ENCODE measurements around the gene TMEM86B.

Gene TMEM86B, protein sequence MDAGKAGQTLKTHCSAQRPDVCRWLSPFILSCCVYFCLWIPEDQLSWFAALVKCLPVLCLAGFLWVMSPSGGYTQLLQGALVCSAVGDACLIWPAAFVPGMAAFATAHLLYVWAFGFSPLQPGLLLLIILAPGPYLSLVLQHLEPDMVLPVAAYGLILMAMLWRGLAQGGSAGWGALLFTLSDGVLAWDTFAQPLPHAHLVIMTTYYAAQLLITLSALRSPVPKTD

DNA sequence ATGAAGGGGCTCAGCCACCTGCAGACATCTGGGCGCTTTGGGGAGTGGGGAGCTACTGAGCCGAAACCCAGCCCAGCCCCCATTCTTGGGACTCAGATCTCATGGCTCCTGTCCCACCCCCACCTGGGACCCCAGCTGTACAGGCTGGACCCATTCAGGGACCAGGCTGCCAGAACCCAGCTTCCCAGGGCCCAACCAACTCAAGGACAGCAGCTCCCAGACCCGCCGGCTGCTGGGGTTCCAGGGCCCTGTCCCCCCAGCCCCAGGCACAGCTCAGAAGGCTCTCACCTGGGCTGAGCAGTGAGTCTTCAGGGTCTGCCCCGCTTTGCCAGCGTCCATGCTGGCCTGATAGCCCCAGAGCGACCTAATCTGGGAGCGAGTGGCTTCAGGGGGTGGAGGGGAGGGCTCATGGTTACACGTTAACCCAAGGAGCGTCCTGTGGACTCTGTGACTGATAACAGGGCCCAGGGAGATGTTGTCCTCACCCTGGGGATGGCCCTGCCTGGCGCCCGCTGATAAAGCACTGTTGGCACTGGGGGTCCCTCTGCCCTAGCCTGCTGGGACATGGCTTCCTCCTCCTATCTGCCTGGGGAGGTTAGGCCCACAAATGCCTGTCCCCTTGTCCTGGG is at the start of gene TMEM86B:
Gene TMEM86B, minus strand, starts transcription at position 361 of the 629 bp plus-strand sequence. Its CDS starts 22 bp downstream, at position 339.
- peaks cover 13 to 19% of the 10 kb centered on the region in 2 donors for H3K4me1 ChIP-seq (ENCODE audit: control insufficient read depth in 1 of 2, insufficient read depth in 2 of 2, low read length in 2 of 2)
- H3K9ac ChIP-seq (ENCODE audit: low read depth in 1 of 2, low read length in 2 of 2), result peak within 1 kb of the TSS in 1 of 2 donors; percentile 38
- no peak within 1 kb of the TSS for H3K27ac ChIP-seq (ENCODE audit: low read depth, low read length)
- H3K4me3 ChIP-seq (ENCODE audit: low read depth in 1 of 2, low read length in 2 of 2), result peak within 1 kb of the TSS; percentile 23 to 36
- H3K36me3 ChIP-seq (ENCODE audit: control insufficient read depth in 1 of 2, insufficient read depth in 2 of 2, low read length in 2 of 2), result peaks cover 11 to 72% of the 10 kb centered on the region in 2 donors
- no peaks in the 10 kb centered on the region for H3K27me3 ChIP-seq (ENCODE audit: control insufficient read depth in 1 of 2, insufficient read depth in 2 of 2, low read length in 2 of 2)
- no peaks in the 10 kb centered on the region for H3K9me3 ChIP-seq (ENCODE audit: control insufficient read depth in 1 of 2, low read length in 2 of 2)

DNA sequence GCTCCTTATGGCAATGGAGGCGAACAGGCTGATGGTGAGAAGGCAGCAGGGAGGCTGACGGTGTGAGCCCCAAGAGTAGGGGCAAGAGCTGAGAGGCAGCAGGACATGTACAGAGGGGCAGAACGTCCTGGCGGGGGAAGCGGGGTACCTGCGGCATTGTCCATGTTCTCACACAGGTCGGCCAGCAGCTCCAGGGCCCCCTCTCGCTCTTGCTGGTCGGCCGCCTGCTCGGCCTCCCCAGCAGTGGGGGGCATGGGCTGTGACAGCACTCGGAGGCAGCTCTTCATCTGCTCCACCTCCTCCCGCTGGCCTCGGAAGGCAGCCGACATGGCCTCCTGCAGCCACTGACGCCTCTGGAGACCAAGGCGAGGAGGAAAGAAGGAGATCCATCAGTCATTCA is 48.9 kb upstream of the TMEM86B start:
- Histone ChIP-seq H3K9me3 (ENCODE audit: control insufficient read depth in 1 of 2, low read length in 2 of 2) (no peaks in the 10 kb centered on the region), H3K36me3 (ENCODE audit: control insufficient read depth in 1 of 2, insufficient read depth in 2 of 2, low read length in 2 of 2) (peaks cover 0 to 30% of the 10 kb centered on the region in 2 donors), H3K27ac (ENCODE audit: low read depth, low read length) (peak overlapping the region; percentile 62), H3K9ac (ENCODE audit: low read depth in 1 of 2, low read length in 2 of 2) (peak overlapping the region in 1 of 2 donors; percentile 27), H3K4me1 (ENCODE audit: control insufficient read depth in 1 of 2, insufficient read depth in 2 of 2, low read length in 2 of 2) (peaks cover 20 to 30% of the 10 kb centered on the region in 2 donors), H3K4me3 (ENCODE audit: low read depth in 1 of 2, low read length in 2 of 2) (no peak overlapping the region), H3K27me3 (ENCODE audit: control insufficient read depth in 1 of 2, insufficient read depth in 2 of 2, low read length in 2 of 2) (no peaks in the 10 kb centered on the region)

DNA sequence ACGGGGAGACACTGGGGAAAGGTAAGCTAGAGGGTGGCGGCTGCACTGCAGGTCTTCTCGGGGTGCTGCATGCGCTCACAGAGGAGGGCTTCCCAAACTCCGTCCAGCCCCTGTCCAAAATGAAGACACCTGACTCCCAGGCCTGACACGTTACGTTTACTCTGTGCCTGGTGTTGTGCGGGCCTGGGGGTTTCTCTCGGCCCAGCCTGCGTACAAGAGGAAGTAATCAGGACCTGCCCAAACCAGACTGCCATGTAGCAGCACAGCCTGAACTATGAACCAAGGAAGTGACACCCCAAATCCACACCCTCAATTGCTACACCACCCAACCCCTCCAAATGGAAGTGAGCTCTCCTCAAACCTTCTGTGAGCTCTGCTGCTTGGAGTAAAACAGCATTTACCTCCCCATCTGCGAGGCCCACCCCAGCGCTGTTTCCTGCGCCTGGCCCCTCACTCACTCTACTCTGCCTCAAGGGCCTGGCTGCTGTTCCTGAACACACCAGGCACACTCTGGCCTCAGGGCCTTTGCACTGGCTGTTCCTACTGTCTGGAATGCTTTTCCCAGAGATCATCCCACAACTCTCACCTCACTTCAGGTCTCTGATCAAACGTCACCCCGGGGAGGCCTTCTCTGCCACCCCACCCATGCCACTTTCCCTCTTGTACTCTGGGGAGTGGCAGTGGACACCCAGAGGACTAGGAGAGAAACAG is 48.3 kb upstream of the TMEM86B start:
- Histone ChIP-seq H3K27ac (ENCODE audit: low read depth, low read length) (peak overlapping the region; percentile 78), H3K4me1 (ENCODE audit: control insufficient read depth in 1 of 2, insufficient read depth in 2 of 2, low read length in 2 of 2) (peaks cover 20 to 30% of the 10 kb centered on the region in 2 donors), H3K27me3 (ENCODE audit: control insufficient read depth in 1 of 2, insufficient read depth in 2 of 2, low read length in 2 of 2) (no peaks in the 10 kb centered on the region), H3K36me3 (ENCODE audit: control insufficient read depth in 1 of 2, insufficient read depth in 2 of 2, low read length in 2 of 2) (peaks cover 0 to 35% of the 10 kb centered on the region in 2 donors), H3K4me3 (ENCODE audit: low read depth in 1 of 2, low read length in 2 of 2) (no peak overlapping the region), H3K9ac (ENCODE audit: low read depth in 1 of 2, low read length in 2 of 2) (peak overlapping the region; percentile 27 to 32), H3K9me3 (ENCODE audit: control insufficient read depth in 1 of 2, low read length in 2 of 2) (no peaks in the 10 kb centered on the region)

DNA sequence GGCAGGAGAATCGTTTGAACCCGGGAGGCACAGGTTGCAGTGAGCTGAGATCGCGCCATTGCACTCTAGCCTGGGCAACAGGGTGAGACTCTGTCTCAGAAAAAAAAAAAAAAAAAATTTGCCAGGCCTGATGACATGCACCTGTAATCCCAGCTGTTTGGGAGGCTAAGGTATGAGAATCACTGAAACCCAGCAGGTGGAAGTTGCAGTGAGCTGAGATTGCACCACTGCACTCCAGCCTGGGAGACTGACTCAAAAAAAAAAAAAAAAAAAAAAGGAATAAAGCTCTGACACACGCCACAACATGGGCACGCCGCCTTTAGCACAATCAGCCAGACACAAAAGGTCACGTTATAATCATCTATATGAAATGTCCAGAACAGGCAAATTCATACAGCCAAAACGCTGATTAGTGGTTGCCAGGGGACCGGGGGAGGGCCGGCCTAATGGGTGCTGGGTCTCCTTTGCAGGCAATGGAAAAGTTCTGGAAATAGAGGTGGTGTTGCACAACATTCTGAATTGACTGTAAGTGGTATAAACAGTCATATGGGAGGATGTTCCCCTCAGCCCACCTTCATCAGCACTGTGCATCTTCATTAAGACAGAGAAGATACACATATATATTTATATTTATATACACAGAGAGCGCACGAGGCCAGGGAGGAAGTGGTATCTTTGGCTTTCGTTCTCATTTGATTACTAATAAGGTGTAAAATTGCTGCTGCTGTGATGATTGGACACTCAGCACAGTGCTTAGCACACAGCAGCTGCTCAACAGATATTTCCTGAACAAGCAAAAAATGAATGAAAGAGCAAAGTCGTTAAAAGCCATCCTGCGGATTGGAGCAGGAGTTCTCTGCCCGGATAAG is 47.5 kb upstream of the TMEM86B start:
- H3K27me3 ChIP-seq (ENCODE audit: control insufficient read depth in 1 of 2, insufficient read depth in 2 of 2, low read length in 2 of 2), result no peaks in the 10 kb centered on the region
- H3K36me3 ChIP-seq (ENCODE audit: control insufficient read depth in 1 of 2, insufficient read depth in 2 of 2, low read length in 2 of 2), result peaks cover 0 to 39% of the 10 kb centered on the region in 2 donors
- peak overlapping the region; percentile 27 to 32 for H3K9ac ChIP-seq (ENCODE audit: low read depth in 1 of 2, low read length in 2 of 2)
- H3K4me1 ChIP-seq (ENCODE audit: control insufficient read depth in 1 of 2, insufficient read depth in 2 of 2, low read length in 2 of 2), result peaks cover 20 to 29% of the 10 kb centered on the region in 2 donors
- no peaks in the 10 kb centered on the region for H3K9me3 ChIP-seq (ENCODE audit: control insufficient read depth in 1 of 2, low read length in 2 of 2)
- H3K27ac ChIP-seq (ENCODE audit: low read depth, low read length), result peak overlapping the region; percentile 78
- H3K4me3 ChIP-seq (ENCODE audit: low read depth in 1 of 2, low read length in 2 of 2), result no peak overlapping the region

DNA sequence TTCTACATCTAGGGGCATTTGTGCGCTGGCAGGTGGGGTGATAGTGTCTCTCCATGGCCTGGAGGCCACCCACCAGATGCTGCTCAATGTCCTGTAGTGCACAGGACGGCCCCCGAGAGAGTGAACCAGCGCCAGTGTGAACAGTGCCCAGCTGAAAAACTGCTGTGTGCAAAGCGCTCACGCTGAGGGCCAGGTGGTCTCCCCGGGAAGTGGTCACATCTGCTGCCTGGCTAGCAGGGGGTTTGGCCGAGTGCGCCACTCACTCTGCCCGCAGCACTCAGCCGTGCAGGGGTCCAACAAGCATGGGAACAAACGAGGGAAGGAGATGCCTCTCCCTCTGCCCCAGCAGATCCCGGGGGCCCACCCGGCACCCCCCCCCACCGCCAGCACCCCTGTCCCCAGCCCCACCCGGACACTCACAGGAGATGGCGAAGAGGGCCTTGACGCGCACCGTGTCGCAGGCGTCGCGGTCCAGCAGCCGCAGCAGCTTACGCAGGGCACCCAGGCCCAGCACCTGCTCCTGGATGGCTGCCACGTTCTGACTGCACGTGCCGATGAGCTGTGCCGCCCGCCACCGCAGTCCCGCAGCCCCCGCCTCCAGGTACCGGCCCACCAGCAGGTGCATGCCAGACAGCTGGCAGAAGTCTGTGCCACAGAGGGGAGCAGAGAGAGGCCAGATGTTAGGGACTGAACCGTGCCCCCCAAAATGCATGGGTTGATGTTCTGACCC is 45.6 kb upstream of the TMEM86B start:
- H3K27ac ChIP-seq (ENCODE audit: low read depth, low read length), result no peak overlapping the region
- H3K27me3 ChIP-seq (ENCODE audit: control insufficient read depth in 1 of 2, insufficient read depth in 2 of 2, low read length in 2 of 2), result no peaks in the 10 kb centered on the region
- no peak overlapping the region for H3K9ac ChIP-seq (ENCODE audit: low read depth in 1 of 2, low read length in 2 of 2)
- H3K9me3 ChIP-seq (ENCODE audit: control insufficient read depth in 1 of 2, low read length in 2 of 2), result no peaks in the 10 kb centered on the region
- peaks cover 15 to 16% of the 10 kb centered on the region in 2 donors for H3K4me1 ChIP-seq (ENCODE audit: control insufficient read depth in 1 of 2, insufficient read depth in 2 of 2, low read length in 2 of 2)
- peaks cover 0 to 51% of the 10 kb centered on the region in 2 donors for H3K36me3 ChIP-seq (ENCODE audit: control insufficient read depth in 1 of 2, insufficient read depth in 2 of 2, low read length in 2 of 2)
- H3K4me3 ChIP-seq (ENCODE audit: low read depth in 1 of 2, low read length in 2 of 2), result no peak overlapping the region

DNA sequence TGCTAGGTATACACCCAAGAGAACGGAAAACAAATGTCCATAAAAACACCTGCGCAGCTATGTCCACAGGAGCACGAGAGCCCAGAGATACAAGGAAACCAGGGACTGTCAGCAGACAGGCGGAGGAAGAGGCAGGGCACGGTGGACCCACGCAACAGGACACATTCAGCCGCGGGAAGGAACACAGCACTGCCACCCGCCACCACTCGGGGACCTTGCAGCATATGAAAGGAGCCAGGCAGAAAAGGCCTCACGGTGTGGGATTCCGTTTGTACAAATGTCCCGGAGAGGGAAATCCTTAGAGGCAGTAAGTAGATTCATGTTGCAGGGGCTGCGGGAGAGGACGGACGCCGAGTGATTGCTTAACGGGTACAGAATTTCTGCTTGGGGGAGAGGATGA is 43.6 kb upstream of the TMEM86B start:
- H3K4me1 ChIP-seq (ENCODE audit: control insufficient read depth in 1 of 2, insufficient read depth in 2 of 2, low read length in 2 of 2), result peaks cover 7 to 11% of the 10 kb centered on the region in 2 donors
- H3K27ac ChIP-seq (ENCODE audit: low read depth, low read length), result no peak overlapping the region
- H3K4me3 ChIP-seq (ENCODE audit: low read depth in 1 of 2, low read length in 2 of 2), result no peak overlapping the region
- no peak overlapping the region for H3K9ac ChIP-seq (ENCODE audit: low read depth in 1 of 2, low read length in 2 of 2)
- H3K9me3 ChIP-seq (ENCODE audit: control insufficient read depth in 1 of 2, low read length in 2 of 2), result no peaks in the 10 kb centered on the region
- H3K36me3 ChIP-seq (ENCODE audit: control insufficient read depth in 1 of 2, insufficient read depth in 2 of 2, low read length in 2 of 2), result peaks cover 0 to 44% of the 10 kb centered on the region in 2 donors
- H3K27me3 ChIP-seq (ENCODE audit: control insufficient read depth in 1 of 2, insufficient read depth in 2 of 2, low read length in 2 of 2), result no peaks in the 10 kb centered on the region

DNA sequence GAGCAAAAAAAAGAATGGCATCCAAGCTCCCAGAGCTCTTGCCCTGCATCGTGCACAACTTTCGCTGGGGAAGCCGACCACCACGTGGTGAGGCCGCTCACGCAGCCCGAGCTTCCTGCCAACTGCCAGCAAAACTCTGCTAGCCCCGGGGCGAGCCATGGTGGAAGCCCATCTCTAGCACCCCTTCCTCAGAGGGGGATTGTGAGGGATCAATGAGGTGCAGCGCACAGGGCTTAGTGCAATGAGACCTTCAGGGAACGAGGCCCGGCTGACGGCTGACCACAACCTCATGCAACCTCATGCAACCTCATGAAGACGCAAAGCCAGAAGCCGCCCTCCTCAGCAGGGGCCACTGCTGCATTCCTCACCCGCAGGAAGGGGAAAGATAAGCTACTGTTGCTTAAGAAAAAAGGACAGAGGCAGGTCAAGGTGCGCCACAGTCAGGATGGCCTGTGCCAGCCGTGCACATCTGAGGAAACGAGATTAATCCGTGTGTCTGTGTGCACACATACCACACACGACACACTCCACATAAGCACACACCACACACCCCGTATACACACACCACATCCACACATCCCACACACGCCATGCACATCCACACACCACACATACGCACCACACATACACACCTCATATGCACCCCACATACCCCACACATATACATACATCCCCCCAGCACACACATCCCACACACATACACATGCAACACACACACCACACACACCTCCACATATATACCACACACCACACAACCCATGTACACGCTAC is 41.8 kb upstream of the TMEM86B start:
- Histone ChIP-seq H3K27me3 (ENCODE audit: control insufficient read depth in 1 of 2, insufficient read depth in 2 of 2, low read length in 2 of 2) (no peaks in the 10 kb centered on the region), H3K9ac (ENCODE audit: low read depth in 1 of 2, low read length in 2 of 2) (no peak overlapping the region), H3K4me1 (ENCODE audit: control insufficient read depth in 1 of 2, insufficient read depth in 2 of 2, low read length in 2 of 2) (no peaks in the 10 kb centered on the region), H3K4me3 (ENCODE audit: low read depth in 1 of 2, low read length in 2 of 2) (no peak overlapping the region), H3K36me3 (ENCODE audit: control insufficient read depth in 1 of 2, insufficient read depth in 2 of 2, low read length in 2 of 2) (peaks cover 0 to 40% of the 10 kb centered on the region in 2 donors), H3K27ac (ENCODE audit: low read depth, low read length) (no peak overlapping the region), H3K9me3 (ENCODE audit: control insufficient read depth in 1 of 2, low read length in 2 of 2) (no peaks in the 10 kb centered on the region)

DNA sequence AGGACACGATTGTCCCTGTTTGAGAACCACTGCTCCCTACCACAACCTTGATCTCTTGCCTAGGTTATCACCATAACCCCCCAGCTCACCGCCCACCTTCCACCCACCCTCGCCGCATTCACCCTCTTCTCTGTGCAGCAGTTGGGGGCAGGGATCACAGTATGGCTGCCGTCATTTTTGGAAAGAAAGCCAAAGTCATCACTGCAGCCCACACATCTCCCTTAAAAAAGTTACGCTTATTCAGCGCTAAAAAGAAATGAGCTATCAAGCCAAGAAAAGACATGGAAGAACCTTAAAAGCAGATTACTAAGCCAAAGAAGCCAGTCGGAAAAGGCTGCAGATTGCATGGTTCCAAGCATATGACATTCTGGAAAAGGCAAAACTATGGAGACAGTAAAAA is 40.7 kb upstream of the TMEM86B start:
- Histone ChIP-seq H3K9me3 (ENCODE audit: control insufficient read depth in 1 of 2, low read length in 2 of 2) (no peaks in the 10 kb centered on the region), H3K4me3 (ENCODE audit: low read depth in 1 of 2, low read length in 2 of 2) (no peak overlapping the region), H3K27ac (ENCODE audit: low read depth, low read length) (no peak overlapping the region), H3K27me3 (ENCODE audit: control insufficient read depth in 1 of 2, insufficient read depth in 2 of 2, low read length in 2 of 2) (no peaks in the 10 kb centered on the region), H3K9ac (ENCODE audit: low read depth in 1 of 2, low read length in 2 of 2) (no peak overlapping the region), H3K4me1 (ENCODE audit: control insufficient read depth in 1 of 2, insufficient read depth in 2 of 2, low read length in 2 of 2) (no peaks in the 10 kb centered on the region), H3K36me3 (ENCODE audit: control insufficient read depth in 1 of 2, insufficient read depth in 2 of 2, low read length in 2 of 2) (peaks cover 0 to 36% of the 10 kb centered on the region in 2 donors)

DNA sequence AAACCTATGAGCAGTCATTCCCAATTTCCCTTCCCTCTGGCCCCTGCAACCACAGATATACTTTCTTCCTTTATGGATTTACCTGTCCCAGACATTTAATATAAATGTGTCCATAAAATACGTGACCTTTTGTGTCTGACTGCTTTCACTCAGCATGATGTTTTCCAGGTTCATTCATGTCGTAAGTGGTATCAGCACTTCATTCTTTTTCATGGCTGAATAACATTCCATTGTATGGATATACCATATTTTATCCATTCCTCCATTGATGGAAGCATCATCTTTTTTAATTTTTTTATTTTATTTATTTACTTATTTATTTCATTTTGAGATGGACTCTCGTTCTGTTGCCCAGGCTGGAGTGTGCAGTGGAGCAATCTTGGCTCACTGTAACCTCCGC is 38.3 kb upstream of the TMEM86B start:
- no peak overlapping the region for H3K9ac ChIP-seq (ENCODE audit: low read depth in 1 of 2, low read length in 2 of 2)
- H3K27me3 ChIP-seq (ENCODE audit: control insufficient read depth in 1 of 2, insufficient read depth in 2 of 2, low read length in 2 of 2), result no peaks in the 10 kb centered on the region
- H3K4me3 ChIP-seq (ENCODE audit: low read depth in 1 of 2, low read length in 2 of 2), result no peak overlapping the region
- peaks cover 0 to 20% of the 10 kb centered on the region in 2 donors for H3K36me3 ChIP-seq (ENCODE audit: control insufficient read depth in 1 of 2, insufficient read depth in 2 of 2, low read length in 2 of 2)
- H3K27ac ChIP-seq (ENCODE audit: low read depth, low read length), result no peak overlapping the region
- no peaks in the 10 kb centered on the region for H3K4me1 ChIP-seq (ENCODE audit: control insufficient read depth in 1 of 2, insufficient read depth in 2 of 2, low read length in 2 of 2)
- H3K9me3 ChIP-seq (ENCODE audit: control insufficient read depth in 1 of 2, low read length in 2 of 2), result no peaks in the 10 kb centered on the region
